ENCODE measurements around the gene RAP2B.

Gene RAP2B

GRCh38 chr3:153219146-153219545 lies 57.1 kb downstream of the RAP2B start:
- no peaks in the 10 kb centered on the region for H3K79me2 ChIP-seq
- H3K4me3 ChIP-seq (ENCODE audit: low read depth, low read length): no peak overlapping the region
- H3K9ac ChIP-seq: no peak overlapping the region
- no peaks in the 10 kb centered on the region for H3K27me3 ChIP-seq (ENCODE audit: control insufficient read depth, insufficient read depth, low read length)
- no peaks in the 10 kb centered on the region for H3K36me3 ChIP-seq (ENCODE audit: control insufficient read depth, insufficient read depth, low read length)
- H2AFZ ChIP-seq: no peak overlapping the region
- TF ChIP-seq, protein P1, sequence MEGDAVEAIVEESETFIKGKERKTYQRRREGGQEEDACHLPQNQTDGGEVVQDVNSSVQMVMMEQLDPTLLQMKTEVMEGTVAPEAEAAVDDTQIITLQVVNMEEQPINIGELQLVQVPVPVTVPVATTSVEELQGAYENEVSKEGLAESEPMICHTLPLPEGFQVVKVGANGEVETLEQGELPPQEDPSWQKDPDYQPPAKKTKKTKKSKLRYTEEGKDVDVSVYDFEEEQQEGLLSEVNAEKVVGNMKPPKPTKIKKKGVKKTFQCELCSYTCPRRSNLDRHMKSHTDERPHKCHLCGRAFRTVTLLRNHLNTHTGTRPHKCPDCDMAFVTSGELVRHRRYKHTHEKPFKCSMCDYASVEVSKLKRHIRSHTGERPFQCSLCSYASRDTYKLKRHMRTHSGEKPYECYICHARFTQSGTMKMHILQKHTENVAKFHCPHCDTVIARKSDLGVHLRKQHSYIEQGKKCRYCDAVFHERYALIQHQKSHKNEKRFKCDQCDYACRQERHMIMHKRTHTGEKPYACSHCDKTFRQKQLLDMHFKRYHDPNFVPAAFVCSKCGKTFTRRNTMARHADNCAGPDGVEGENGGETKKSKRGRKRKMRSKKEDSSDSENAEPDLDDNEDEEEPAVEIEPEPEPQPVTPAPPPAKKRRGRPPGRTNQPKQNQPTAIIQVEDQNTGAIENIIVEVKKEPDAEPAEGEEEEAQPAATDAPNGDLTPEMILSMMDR (IDR thresholded peaks at IDR 0.05): no peak
- H3K27ac ChIP-seq: no peak overlapping the region
- no peak overlapping the region for H3K4me2 ChIP-seq (ENCODE audit: low read length)
- H3K9me3 ChIP-seq (ENCODE audit: control insufficient read depth, low read length): no peaks in the 10 kb centered on the region
- no peaks in the 10 kb centered on the region for H3K4me1 ChIP-seq

All from parathyroid adenoma (tissue), 2 donors.